Keratinocyte (primary cell): ENCODE data around the gene WNT6. TPM values are rescaled to one million over a fixed set of nuclear protein-coding genes. Genes with fewer than 3 reads are reported as not detected.

Experiments
- DNase-seq: peaks from one replicate; pipeline ENCODE4 v3.0.0-alpha.2; 2011; ENCODE audit warnings: low read depth, missing footprints, low spot score
- FAIRE-seq: peaks from 2 replicates; lab custom pipeline; 2011; peaks lifted over from hg19 to GRCh38; lab: Jason Lieb, UNC
- H2AFZ ChIP-seq: 2 replicates; pipeline ENCODE4 v1.6.0; 2012; ENCODE audit warnings: low read length, control low read depth, inconsistent platforms; ENCODE audit not compliant: control insufficient read depth
- H3K27ac ChIP-seq: 2 replicates; pipeline ENCODE4 v1.5.1; 2011; ENCODE audit warnings: low read length; ENCODE audit not compliant: control insufficient read depth, insufficient read depth
- H3K27me3 ChIP-seq: 3 replicates; pipeline ENCODE4 v1.6.0; 2011; ENCODE audit warnings: low read length; ENCODE audit not compliant: control insufficient read depth, insufficient read depth; ENCODE audit errors: extremely low read depth
- H3K36me3 ChIP-seq, 2 experiments: 2 replicates in 1 of 2; 3 replicates in 1 of 2; pipeline ENCODE4 v1.5.1; 2011; ENCODE audit warnings: low read length in 2 of 2, mild to moderate bottlenecking in 1 of 2; ENCODE audit not compliant: control insufficient read depth in 2 of 2, insufficient read depth in 2 of 2; ENCODE audit errors: extremely low read depth in 1 of 2
- H3K4me1 ChIP-seq: 3 replicates; pipeline ENCODE4 v1.5.1; 2011; ENCODE audit warnings: low read length; ENCODE audit not compliant: control insufficient read depth, insufficient read depth; ENCODE audit errors: extremely low read depth
- H3K4me2 ChIP-seq: 3 replicates; pipeline ENCODE4 v1.6.0; 2011; ENCODE audit warnings: low read depth, low read length; ENCODE audit not compliant: control insufficient read depth, insufficient read depth; ENCODE audit errors: extremely low read depth
- H3K4me3 ChIP-seq, 3 experiments: fragments of 200-600 bp in 1 of 3; sonication (generic) in 1 of 3; 2 replicates in 2 of 3; 3 replicates in 1 of 3; pipeline ENCODE4 v1.5.1; 2011 to 2016; ENCODE audit warnings: low read length in 3 of 3, mild to moderate bottlenecking in 3 of 3, control low read depth in 2 of 3, inconsistent platforms in 1 of 3, low read depth in 1 of 3, mixed read lengths in 1 of 3, mixed run types in 1 of 3, moderate library complexity in 1 of 3; ENCODE audit not compliant: control insufficient read depth in 2 of 3, insufficient read depth in 2 of 3; ENCODE audit errors: extremely low read depth in 1 of 3
- H3K79me2 ChIP-seq: 2 replicates; pipeline ENCODE4 v1.6.0; 2012; ENCODE audit warnings: low read length; ENCODE audit not compliant: control insufficient read depth, insufficient read depth
- H3K9ac ChIP-seq: 3 replicates; pipeline ENCODE4 v1.6.0; 2011; ENCODE audit warnings: low read length; ENCODE audit not compliant: control insufficient read depth, insufficient read depth; ENCODE audit errors: extremely low read depth
- H3K9me1 ChIP-seq: 3 replicates; pipeline ENCODE4 v1.6.0; 2011; ENCODE audit warnings: low read length; ENCODE audit not compliant: control insufficient read depth, insufficient read depth; ENCODE audit errors: extremely low read depth
- H3K9me3 ChIP-seq: 2 replicates; pipeline ENCODE4 v1.5.1; 2012; ENCODE audit warnings: low read depth, low read length; ENCODE audit not compliant: control insufficient read depth
- H4K20me1 ChIP-seq: 3 replicates; pipeline ENCODE4 v1.6.0; 2011; ENCODE audit warnings: low read length; ENCODE audit not compliant: control insufficient read depth, insufficient read depth; ENCODE audit errors: extremely low read depth
- CTCF ChIP-seq, 3 experiments: IDR thresholded peaks in 1 of 3; conservative IDR thresholded peaks in 1 of 3; optimal IDR thresholded peaks in 1 of 3; 2 replicates in 2 of 3; 3 replicates in 1 of 3; pipeline versions ENCODE3 to v1.5.1; 2011; ENCODE audit warnings: low read length in 3 of 3, mild to moderate bottlenecking in 3 of 3, moderate library complexity in 2 of 3, control low read depth in 1 of 3, inconsistent platforms in 1 of 3; ENCODE audit not compliant: insufficient read depth in 2 of 3; ENCODE audit errors: extremely low read depth in 1 of 3
- EZH2 ChIP-seq: IDR thresholded peaks from one replicate; pipeline ENCODE4 v1.6.1; 2012; ENCODE audit warnings: inconsistent platforms, mild to moderate bottlenecking, low read length, moderate library complexity
- dilution Hi-C: fragments of 300-500 bp; cut with MboI; formaldehyde crosslinking; loops from one replicate; pipeline ENCODE4 v1.7.0; 2020; ENCODE audit warnings: low sequenced_read_pairs; ENCODE audit not compliant: extremely low pct_ligation_motif_present
- polyA plus RNA-seq, 5 experiments: library from polyadenylated mRNA; depleted of rRNA in 3 of 5; stranded (reverse) in 3 of 5; stranded (forward) in 1 of 5; unstranded in 1 of 5; fragments of >200 nt; gene quantifications; 1 replicate in 1 of 5; 2 replicates in 3 of 5; 3 replicates in 1 of 5; pipeline versions ENCODE4 v1.2.1 to v1.2.3, GENCODE V29; 2011 to 2012; ENCODE audit warnings: missing spikeins in 2 of 5, low read depth in 1 of 5, low replicate concordance in 1 of 5

Gene WNT6
- polyA plus RNA-seq, 1 donor (not counting 4 experiments of a cell fraction or from before 2014, with no cell fraction given), result not detected

- no peak for DNase-seq
- H3K9me1 ChIP-seq, result peaks cover 2% of the 10 kb centered on the region
- H3K4me1 ChIP-seq, result peaks cover 56% of the 10 kb centered on the region
- dilution Hi-C loops, result no loop called here
- peaks cover 6% of the 10 kb centered on the region for H3K27me3 ChIP-seq
- H3K79me2 ChIP-seq, result no peaks in the 10 kb centered on the region
- H3K4me3 ChIP-seq, result no peak overlapping the region
- no peaks in the 10 kb centered on the region for H4K20me1 ChIP-seq
- H3K27ac ChIP-seq, result no peak overlapping the region
- no peaks in the 10 kb centered on the region for H3K9me3 ChIP-seq
- no peaks in the 10 kb centered on the region for H3K36me3 ChIP-seq
- H2AFZ ChIP-seq, result no peak overlapping the region
- TF ChIP-seq EZH2 (no peak), CTCF (optimal IDR thresholded peaks at IDR 0.05 in 1 of 3, IDR thresholded peaks at IDR 0.05 in 1 of 3, conservative IDR thresholded peaks at IDR 0.05 in 1 of 3; ENCODE audit: extremely low read depth in 1 of 3, insufficient read depth in 2 of 3, low read length in 3 of 3) (no peak)
- peak; percentile 43 for FAIRE-seq
- no peak overlapping the region for H3K9ac ChIP-seq
- peak overlapping the region; percentile 86 for H3K4me2 ChIP-seq
These were observed 22.3 kb downstream of the WNT6 start for GRCh38 chr2:218881744-218882460.

- no peak for FAIRE-seq
These were observed 22.8 kb downstream of the WNT6 start for GRCh38 chr2:218882461-218882816.

More at GRCh38 chr2:218882461-218882816, 22.8 kb downstream of the WNT6 start:
- no peaks in the 10 kb centered on the region for H3K36me3 ChIP-seq
- H3K9ac ChIP-seq, result peak overlapping the region; percentile 9
- no peaks in the 10 kb centered on the region for H3K9me3 ChIP-seq
- H3K9me1 ChIP-seq, result peaks cover 2% of the 10 kb centered on the region
- H3K27me3 ChIP-seq, result peaks cover 6% of the 10 kb centered on the region
- no peaks in the 10 kb centered on the region for H4K20me1 ChIP-seq
- DNase-seq, result no peak
- peak overlapping the region; percentile 86 for H3K4me2 ChIP-seq
- peaks cover 59% of the 10 kb centered on the region for H3K4me1 ChIP-seq
- dilution Hi-C loops, result no loop called here
- H3K79me2 ChIP-seq, result no peaks in the 10 kb centered on the region
- H3K27ac ChIP-seq, result no peak overlapping the region
- no peak overlapping the region for H2AFZ ChIP-seq
- TF ChIP-seq EZH2, result no peak
- TF ChIP-seq CTCF (optimal IDR thresholded peaks at IDR 0.05 in 1 of 3, IDR thresholded peaks at IDR 0.05 in 1 of 3, conservative IDR thresholded peaks at IDR 0.05 in 1 of 3; ENCODE audit: extremely low read depth in 1 of 3, insufficient read depth in 2 of 3, low read length in 3 of 3), result no peak
- peak overlapping the region in 1 of 3 experiments; percentile 0 for H3K4me3 ChIP-seq
